LoVo (cell line): ENCODE results near the gene EPM2A.
"Not testable (repeated sequence)": the region's sequence is repeated elsewhere in the genome, so short reads cannot be mapped to it uniquely, and the experiment has no call there.

Experiments used
- DNase-seq: peaks from one replicate; pipeline ENCODE4 v3.0.0-alpha.2; 2016; ENCODE audit warnings: low spot score

EPM2A gene

DNA sequence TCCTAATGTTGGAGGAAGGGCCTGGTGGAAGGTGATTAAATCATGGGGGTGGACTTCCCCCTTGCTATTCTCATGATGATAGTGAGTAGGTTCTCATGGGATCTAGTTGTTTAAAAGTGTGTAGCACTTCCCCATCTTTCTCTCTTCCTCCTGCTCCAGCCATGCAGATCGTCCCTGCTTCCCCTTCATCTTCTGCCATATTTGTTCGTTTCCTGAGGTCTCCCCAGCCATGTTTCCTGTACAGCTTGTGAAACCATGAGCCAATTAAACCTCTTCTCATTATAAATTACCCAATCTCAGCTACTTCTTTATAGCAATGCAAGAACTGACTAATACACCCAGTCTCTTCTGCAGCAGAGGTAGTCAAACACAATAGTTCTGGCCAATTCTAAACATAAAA is 5.4 kb downstream of the EPM2A start:
- DNase-seq, result no peak

DNA sequence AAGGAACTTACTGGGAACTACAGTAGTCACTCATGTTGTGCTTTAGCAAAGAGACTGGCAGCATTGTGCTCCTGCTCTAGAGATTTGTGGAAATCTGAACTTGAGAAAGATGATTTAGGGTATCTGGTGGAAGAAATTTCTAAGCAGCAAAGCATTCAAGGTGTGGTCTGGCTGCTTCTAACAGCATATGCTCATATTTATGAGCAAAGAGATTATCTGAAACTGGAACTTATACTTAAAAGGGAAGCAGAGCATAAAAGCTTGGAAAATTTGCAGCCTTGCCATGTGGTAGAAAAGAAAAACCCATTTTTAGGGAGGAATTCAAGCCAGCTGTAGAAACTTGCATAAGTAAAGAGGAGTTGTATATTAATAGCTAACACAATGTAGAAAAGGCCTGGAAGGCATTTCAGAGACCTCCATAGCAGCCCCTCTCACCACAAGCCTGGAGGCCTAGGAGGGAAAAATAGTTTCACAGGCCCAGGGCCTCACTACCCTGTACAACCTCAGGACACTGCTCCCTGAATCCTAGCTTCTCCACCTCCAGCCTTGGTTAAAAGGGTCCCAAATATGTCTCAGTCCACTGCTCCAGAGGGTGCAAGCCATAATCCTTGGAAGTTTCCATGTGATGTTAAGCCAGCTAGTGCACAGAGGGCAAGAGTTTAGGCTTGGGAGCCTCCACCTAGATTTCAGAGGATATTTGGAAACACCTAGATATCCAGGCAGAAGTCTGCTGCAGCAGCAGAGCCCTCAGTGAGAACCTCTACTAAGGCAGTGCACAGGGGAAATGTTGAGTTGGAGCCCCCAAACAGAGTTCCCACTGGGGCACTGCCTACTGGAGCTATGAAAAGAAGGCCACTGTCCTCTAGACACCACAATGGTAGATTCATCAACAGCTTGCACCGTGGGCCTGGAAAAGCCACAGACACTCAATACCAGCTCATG is 6.6 kb downstream of the EPM2A start:
- no peak for DNase-seq

DNA sequence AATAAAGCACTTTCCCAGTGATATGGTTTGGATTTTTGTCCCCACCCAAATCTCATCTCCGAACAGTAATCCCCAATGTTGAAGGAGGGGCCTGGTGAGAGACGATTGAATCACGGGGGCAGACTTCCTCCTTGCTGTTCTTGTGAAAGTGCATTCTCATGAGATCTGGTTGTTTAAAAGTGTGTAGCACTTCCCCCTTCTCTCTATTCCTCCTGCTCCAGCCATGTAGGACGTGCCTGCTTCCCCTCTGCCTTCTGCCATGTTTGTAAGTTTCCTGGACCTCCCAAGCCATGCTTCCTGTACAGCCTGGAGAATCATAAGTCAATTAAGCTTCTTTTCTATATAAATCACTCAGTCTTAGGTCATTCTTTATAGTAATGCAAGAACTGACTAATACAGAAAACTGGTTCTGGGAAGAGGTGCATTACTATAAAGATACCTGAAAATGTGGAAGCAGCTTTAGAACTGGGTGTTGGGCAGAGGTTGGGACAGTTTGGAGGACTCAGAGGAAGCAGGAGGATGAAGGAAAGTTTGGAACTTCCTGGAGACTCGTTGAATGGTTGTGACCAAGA is 7.4 kb downstream of the EPM2A start:
- DNase-seq, result no peak

DNA sequence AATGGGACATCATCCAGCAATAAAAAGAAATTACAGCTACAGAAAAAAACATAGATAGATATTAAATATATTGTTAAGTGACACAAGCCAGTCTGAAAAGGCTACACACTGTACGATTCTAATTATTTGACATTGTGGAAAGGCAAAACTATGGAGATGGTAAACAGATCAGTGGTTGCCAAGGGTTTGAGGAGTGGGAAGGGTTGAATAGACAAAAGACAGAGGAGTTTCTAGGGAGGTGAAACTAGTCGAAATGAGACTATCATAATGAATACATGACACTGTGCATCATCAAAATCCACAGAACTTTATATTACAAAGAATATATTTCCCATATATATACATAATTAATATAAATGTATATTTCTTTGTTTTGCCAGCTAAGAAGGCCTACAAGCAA is 9.8 kb downstream of the EPM2A start:
- DNase-seq, result no peak

DNA sequence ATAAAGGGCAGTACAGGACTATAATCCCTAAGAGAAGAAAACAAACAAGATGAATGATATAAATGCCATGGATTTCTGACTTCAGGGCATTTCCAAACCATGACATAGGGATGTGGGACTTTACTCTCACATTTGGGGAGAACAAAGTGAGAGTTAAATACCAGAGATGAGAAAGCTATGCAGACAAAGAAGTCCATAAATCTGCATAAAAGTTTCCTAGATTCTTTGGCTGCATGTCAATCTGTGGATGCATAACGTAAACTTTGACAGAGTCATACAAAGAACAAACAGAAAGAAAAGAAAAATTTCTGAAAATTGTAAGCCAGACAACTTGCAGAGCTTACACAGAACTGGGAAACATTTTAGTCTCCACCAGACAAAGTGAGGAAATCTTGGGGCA is 11.7 kb downstream of the EPM2A start:
- no peak for DNase-seq

DNA sequence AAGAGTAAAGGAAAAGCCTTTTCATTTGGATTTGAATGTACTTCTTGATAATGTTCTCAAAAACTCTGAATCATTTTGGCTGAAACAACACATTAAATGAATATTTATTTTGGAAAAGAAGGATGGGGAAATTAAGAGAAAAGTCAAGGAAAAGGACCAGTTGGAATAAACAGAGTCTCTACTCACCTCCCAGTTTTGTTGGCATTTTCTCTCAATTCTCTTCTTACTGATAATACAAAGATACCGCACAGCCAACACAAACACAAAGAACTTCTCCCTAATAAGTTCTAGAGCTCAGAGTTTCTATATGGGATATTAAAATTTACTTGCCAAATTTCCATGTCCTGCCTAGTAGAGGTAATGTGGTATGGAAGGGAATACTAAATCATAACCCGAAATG is 13.1 kb downstream of the EPM2A start:
- no peak for DNase-seq

DNA sequence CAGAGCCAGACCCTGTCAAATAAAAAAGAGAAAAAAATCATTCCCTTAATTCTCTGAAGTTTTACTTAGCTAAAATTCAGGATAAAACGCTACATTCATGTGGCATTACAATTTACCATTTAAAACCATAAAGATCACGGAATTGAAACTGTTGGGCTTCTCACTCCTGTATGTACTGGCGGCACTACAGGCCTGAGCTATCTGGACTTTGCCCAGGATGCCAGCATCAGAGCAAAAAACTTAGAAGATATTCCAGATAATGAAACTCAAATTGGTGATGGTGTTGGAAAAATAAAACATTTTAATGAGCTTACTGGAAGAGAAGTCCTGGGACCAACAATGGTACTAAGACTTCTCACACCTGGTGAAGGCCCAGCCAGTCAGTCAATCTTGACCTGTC is 14.2 kb downstream of the EPM2A start:
- no peak for DNase-seq

DNA sequence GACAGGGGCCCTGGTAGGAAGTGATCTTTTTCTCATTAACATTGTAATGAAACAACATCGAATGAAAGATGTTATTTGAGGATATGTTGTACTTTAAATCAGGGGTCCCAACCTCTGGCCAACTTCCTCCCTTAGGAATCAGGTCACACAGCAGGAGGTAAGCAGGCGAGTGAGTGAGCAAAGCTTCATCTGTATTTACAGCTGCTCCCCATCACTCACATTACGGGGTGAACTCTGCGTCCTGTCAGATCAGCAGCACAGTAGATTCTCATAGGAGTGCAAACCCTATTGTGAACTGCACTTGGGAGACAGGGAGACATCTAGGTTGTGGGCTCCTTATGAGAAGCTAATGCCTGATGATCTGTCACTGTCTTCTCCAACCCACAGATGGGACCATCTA is 19.9 kb downstream of the EPM2A start:
- DNase-seq, result no peak

DNA sequence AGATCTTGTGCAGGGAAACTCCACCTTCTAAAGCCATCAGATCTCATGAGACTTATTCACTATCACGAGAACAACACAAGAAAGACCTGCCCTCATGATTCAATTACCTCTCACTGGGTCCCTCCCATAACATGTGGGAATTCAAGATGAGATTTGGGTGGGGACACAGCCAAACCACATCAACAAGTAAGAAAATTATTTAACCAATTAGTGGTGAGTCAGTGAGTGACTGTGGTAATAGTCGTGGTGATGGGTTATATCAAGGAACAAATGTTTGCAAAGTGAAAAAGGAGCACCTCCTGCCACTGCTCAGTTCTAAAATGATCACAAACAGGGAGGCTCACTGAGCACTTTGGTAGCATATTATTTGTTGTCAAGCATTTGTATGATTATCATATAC is 20.6 kb downstream of the EPM2A start:
- no peak for DNase-seq

DNA sequence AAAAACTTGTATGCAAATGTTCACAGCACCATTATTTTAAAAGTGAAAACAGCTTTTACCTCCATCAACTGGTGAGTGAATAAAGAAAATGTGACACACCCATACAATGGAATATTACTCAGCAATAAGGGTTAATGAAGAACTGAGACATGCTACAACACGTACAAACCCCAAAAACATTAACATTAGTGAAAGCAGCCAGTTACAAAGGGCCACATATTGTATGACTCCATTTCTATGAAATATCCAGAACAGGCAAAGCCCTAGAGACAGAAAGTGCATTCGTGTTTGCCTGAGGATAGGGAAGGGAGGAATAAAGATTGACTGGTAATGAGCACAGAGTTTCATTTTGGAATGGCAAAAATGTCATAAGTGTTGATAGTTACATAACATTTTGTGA is 21.5 kb downstream of the EPM2A start:
- DNase-seq, result no peak

DNA sequence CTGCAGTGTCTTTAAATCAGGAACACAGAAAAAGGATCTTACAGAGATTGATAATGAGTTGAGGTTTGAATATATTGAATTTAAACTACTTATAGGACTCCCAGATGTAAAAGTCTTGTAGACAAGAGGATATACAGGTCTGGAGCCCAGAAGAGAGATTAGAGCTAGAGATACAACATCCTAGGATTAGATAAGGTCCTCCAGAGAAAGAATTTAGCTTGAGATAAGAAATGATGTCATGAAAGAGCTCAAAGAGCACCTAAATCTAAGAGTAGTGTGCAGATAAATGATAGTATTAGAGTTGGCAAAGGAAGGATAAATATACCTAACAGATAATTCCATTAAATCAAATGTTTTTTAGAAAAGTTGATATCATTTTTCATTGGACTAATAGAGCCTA is 23.9 kb downstream of the EPM2A start:
- no peak for DNase-seq

DNA sequence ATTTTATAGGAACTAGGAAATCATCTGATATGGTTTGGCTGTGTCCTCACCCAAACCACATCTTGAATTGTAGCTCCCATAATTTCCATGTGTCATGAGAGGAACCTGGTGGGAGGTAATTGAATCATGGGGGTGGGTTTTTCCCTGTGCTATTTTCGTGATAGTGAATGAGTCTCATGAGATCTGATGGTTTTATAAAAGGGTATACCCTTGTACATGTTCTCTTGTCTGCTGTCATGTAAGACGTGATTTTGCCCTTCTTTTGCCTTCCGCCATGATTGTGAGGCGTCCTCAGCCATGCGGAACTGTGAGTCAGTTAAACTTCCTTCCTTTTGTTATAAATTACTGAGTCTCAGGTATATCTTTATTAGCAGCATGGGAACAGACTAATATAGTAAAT is 27.9 kb downstream of the EPM2A start:
- DNase-seq, result no peak

DNA sequence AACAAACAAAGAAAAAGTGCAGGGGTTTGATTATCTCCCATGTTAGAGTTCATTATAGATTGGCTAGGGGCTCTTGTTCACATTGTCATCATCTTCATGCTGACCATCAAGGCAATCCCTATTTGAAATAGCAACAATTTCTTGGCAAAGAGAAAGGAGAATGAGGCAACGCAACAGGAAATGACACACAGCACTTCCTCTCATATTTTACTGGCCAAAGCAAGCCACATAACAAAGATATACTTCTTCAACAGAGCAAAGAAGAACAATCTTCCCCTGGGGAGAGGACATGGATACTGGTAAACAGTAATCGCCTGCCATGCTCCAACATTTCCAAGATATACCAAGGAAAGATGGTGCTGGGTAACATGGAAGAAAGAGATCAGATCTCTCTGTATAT is 29.8 kb downstream of the EPM2A start:
- DNase-seq, result no peak

DNA sequence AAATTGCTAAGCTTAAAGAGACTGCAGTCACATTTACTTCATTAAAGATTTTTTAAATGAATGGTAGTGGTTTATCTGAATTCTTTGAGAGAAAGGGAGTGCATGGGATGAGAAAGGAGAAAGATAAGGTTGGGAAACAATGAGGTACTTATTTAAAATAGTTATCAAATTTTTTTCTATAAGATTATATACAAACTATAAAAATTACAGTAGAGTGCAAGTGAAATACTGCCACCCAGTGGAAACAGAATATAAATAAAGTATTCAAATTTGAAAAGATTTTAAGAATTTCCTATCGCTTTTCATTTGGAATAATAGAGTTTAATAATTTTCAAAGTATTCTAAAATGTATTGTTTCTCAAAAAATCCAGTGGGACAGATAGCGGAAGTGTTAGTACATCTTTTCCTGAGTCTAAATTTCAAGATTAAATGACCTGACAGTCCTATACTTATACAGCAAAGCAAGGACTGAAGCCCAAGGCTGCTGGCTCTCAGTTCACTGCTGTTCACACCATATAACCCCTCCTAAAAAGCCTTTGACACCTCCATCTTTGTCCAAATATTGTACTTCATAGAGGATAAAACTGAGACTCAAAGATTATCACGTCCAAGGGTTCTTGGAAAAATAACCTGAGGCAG is 31.1 kb downstream of the EPM2A start:
- DNase-seq, result no peak

DNA sequence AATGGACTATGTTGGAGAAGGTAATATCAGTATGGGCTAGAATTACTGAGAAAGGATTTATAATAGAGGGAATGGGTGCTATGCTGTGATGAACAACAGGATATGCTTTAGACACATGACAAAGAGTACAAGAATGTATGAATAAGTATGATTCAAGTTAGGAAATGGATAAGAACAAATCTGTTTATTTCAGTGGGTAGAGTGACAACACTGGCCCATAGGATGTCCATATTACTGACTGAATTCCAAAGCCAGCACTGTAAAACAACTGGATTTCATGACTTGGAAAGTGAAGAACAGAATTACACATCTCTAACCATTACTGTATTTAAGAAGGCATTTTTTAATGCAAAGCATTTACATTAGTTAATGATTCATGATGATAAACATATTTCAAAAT is 35.9 kb downstream of the EPM2A start:
- DNase-seq, result no peak

DNA sequence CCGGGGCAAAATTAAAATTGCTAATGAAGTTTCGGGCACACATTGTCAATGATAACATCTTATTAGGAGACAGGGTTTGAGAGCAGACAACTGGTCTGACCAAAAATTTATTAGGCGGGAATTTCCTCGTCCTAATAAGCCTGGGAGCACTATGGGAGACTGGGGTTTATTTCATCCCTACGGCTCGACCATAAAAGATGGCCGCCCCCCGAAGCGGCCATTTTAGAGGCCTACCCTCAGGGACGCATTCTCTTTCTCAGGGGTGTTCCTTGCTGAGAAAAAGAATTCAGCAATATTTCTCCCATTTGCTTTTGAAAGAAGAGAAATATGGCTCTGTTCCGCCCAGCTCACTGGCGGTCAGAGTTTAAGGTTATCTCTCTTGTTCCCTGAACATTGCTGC is 37.9 kb downstream of the EPM2A start:
- not testable (repeated sequence) for DNase-seq

DNA sequence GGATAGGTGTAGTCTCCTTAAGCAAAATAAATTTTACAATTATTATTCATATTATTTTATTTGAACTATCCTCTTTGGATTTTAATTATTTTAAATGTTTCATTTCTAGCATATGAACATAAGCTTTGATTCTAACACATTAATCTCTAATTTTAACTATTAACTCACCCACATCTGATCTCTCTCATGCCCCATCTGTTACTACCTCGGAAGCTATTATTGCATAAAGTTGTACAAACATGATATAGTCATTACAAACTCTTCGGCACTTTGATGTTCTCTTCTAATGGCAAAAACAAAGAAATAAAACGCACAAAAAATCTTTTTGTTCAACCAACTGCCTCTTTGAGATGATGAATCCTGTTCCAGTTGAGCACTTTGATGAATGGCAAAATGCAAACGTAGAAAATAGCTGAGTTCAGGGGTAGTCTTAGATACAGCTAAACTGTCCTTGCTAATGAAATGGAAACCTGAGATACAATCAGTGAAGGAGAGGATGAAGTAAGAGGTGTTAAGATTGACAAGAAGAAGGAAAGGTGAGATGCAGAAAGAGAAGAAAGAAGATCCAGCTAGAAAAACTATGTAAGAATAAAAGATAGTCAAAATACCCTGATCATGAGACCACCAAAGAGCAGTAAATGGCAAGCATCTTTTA is 41.1 kb downstream of the EPM2A start:
- DNase-seq, result no peak

DNA sequence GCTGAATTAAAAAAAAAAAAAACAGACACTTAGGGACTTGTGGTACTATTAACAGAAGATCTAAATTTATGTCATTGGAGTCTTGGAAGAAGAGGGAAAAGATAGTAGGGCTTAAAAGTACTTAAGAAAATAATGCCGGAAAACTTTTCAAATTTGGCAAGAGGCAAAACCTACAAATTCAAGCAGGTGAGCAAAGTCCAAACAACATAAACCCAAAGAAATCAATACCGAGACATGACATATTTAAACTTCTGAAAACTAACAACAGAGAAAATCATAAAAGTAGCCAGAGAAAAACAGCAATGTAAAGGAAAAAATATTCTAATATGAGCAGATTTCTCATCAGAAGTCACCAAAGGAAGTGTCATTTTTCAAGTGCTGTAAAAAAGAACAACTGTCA is 44.4 kb downstream of the EPM2A start:
- no peak for DNase-seq

DNA sequence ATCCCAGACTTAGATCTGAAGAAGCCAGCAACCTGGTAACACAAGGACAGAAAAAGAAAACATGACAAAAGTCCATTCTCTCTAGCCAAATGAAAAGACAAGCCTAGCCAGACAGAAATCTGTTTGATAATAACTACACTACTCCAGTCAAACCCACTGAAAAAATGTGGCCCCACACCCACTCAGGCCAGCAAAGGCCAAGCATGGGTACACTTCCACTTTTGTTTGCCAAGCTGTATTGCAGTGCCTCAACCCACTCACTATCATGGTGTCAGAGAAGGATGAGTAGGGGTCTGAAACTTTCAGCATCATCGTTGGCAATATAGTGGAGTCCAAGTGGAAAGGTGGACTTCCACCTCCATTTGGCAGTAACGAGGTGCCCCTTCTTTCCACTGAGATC is 45.8 kb downstream of the EPM2A start:
- DNase-seq, result no peak

DNA sequence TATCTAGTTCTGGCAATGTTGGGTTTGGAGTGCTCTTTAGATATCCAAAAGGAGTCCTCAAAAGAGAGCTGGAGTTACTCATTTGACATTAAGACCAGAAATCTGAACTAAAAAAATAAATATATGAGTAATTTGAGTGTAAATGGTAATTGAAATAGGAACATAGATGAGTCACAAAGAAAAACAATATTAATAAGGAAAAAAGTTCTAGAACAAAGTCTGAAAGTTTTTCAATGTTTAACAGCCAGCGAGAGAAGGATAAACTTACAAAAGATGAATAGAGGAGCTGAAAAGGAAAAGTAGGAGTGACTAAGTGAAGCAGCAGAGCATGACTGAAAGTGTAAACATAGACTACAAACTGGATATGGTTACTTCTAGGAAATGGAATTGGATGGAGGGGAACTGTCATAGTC is 46.8 kb downstream of the EPM2A start:
- DNase-seq, result no peak

DNA sequence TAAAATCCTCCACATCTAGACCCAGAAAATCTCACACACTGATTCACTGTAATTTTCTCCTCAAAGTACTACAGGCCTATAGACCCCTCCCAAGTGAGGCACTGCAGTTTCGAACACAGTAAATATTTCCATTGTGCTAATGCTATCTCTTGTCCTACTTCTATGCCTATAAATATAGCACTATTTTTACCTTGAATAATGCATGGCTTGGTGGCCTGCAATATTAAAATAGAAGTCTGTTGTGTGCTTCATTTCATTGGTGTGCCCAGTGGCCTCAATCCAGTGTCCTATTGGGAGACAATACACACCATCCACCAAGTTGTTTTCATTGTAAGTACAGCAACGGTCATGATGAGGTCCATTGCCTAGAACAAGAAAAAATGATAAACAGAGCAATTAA is 49.4 kb downstream of the EPM2A start:
- no peak for DNase-seq

DNA sequence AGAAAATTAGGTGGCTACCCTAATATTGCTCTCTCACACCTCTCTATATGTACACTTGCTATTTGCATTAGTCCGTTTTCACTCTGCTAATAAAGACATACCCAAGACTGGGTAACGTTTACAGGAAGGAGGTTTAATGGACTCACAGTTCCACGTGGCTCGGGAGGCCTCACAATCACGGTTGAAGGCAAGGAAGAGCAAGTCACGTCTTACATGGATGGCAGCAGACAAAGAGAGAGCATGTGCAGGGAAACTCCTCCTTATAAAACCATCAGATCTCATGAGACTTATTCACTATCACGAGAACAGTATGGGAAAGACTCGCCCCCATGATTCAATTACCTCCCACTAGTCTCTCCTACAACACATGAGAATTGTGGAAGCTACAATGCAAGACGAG is 53.4 kb downstream of the EPM2A start:
- no peak for DNase-seq

DNA sequence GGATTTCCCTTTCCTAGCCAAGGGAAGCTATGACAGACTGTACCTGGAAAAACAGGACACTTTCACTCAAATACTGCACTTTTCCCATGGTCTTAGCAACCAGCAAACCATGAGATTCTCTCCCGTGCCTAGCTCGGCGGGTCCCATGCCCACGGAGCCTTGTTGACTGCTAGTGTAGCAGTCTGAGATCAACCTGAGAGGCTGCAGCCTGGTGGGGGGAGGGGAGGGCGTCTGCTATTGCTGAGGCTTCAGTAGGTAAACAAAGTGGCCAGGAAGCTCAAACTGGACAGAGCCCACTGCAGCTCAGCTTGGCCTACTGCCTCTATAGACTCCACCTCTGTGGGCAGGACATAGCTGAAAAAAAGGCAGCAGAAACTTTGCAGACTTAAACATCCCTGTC is 61.8 kb downstream of the EPM2A start:
- no peak for DNase-seq
